HL-60/S4 treated with retinoic acid at 250 ng/mL for 4 days and 3 days (cell line): ENCODE data around the gene TRIO.
"Not testable (repeated sequence)": the region's sequence is repeated elsewhere in the genome, so short reads cannot be mapped to it uniquely, and the experiment has no call there.

ENCODE experiments used
- in situ Hi-C: fragments of 300-500 bp; cut with MboI; formaldehyde crosslinking; loops from 2 replicates; pipeline ENCODE4 v1.7.0; 2022; ENCODE audit warnings: low sequenced_read_pairs

The TRIO gene

DNA sequence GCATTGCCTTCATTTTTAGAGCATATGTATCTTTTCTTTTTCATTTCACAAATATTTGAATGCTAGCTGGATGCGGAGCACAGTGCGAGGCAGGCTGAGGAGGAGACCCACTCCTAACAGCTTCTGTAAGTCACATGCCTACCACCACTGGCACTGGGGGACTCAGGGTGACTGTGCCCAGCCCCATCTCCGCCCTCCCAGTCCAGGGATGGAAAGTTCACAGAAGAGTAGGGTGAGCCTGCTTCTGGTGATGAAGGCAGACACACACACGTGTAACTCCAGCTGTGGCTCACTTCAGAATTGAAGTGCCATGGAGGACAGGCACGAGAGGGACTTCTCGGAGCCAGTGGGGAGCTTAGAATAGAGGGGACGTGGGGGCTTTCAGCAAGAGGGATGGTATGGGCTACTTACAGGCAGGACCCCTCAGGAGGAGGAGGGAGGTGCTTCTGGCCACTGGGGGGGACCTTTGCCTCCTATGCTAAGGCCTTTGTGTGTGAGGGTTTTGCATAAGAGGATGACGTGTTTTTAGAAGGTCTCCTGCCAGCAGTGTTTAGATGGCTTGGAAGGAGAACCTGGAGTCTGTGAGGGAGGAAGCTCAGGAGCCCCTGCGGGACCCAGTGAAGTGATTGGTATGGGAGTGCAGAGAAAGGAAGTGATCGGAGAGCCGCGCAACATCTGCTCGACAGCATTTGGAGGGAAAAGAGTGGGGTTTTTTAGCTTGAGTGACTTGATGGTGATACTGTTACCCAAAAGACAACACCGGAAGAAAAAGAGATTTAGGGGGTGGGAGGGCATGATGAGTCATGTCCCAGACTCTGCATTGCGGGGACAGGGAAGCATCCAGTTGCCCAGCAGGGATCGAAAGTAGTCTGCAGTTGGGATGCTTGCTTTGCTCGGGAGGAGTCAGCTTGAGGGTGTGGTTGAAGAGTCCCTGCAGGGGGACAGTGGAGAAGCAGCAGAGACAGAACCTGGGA lies 274.9 kb downstream of the TRIO start:
- in situ Hi-C loops, result no loop called here

- in situ Hi-C loops, result no loop called here
Measured at GRCh38 chr5:14419686-14420085, 276.5 kb downstream of the TRIO start.

DNA sequence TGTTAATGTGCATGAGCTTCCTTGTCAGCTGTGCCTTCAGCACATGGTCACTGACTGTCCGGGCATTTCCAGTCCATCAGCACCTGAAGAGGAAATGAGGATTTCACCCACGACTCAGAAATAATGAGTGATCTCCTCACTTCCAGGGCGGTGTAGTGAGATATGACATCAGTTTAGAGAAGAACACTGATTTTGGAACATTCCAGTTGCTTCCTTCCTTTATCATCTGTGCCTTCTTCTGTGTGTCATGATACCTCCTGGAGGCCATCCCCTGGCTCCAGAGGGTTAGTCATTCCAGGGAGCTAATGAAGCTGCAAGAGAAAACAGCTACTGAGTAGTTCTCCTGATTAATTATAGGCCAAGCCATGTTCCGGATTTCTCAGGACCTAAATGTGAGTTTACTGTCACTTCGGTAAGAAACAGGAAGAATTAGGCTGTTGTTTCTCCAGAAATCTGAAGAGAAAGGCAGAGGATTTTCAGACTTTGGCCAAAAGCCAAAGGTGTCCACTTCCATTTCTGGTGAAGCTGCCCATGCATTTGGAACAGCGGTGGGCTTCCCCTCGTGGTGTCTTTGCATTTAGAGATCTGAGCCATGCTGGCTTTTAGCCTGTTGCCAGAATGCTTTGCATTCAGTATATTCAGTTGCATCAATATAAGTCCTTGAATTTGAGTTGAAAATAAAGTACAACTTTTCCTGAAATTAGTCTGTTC lies 277.1 kb downstream of the TRIO start:
- in situ Hi-C loops, result no loop called here

- in situ Hi-C loops, result no loop called here
Measured at GRCh38 chr5:14421851-14422250, 278.7 kb downstream of the TRIO start.

DNA sequence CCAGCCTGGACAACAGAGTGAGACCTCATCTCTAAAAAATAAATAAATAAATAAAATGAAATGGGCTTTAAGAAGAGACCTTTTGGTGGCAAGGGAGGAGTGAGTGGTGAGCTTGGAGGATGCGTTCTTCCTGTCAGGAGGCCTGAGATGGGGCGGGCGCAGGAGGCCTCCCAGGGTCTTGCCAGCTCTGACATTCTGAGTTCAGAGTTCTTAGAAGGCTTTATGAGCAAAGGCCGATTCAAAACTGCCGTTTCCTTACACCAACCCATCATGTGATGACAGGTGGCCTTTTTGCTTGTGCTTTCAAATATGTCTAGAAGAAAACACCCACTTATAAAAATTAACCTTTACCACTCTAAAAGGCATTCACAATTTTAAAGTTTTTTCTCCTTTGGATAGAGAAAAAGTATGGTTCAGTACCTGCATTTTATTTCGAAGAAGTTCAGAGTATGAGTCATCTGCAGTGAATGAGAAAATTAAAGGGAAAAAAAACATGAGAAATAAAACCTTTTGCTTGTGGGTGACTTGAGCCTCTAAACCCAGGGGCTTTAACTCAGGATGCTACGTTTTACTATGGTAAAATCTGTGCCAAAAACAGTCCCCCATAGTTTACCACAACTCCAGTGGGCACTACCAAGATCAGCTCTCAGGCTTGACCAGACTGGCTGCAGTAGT lies 281.0 kb downstream of the TRIO start:
- in situ Hi-C loops, result no loop called here

GRCh38 chr5:14425559-14425958 lies 282.4 kb downstream of the TRIO start:
- in situ Hi-C loops, result no loop called here

DNA sequence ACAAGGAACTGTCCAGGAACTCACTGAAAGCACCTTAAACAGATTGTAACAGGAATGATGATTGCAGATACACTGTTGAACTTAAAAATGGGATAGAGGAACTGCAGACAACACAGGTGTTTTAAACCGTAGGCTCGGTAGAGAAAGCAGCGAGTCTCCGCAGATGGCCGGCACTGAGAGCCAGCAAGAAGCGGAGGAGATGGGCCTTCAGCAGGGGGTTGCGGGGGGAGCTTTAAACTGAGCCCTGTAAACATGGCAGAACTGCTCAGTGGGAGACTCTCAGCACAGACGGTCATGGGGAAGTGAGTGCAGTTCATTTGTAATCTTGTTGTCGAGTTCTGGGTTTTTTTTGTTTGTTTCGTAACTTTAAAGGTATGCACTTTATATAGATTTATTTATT lies 283.4 kb downstream of the TRIO start:
- in situ Hi-C loops, result no loop called here

DNA sequence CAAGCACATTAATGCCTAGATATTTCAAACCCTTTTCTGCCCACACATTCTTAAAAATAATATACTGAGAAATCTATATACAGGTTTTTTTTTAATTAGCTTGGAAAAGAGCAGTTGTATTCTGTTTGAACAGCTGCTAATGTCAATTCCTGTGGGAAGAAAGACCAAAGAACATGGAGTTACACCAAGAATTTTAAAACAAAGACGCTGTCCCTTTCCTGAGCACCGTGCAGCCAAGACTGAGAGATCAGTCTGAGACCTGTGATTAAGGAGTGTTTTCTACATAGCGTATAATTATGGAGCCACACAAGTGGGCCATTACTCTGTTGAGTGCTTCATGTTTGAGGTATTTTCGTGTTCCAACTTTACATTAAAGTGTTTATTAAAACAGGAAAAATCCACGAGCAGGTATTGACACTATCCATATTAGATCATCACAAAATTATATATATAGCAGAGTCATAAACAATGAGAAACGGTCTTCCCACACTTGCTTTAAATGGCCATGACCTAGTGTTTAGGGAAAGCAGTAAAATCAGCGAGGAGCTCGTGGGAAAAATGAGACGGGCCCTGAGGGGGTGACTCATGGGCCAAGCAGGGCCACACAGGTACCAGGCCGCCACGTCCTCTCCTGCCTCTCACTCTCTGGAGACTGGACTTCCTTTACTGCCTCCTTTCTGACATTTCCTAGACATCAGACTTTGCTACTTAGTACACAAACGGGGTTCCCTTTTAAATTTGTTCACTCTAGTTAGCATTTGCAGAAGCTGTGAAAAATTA lies 285.4 kb downstream of the TRIO start:
- in situ Hi-C loops, result no loop called here

DNA sequence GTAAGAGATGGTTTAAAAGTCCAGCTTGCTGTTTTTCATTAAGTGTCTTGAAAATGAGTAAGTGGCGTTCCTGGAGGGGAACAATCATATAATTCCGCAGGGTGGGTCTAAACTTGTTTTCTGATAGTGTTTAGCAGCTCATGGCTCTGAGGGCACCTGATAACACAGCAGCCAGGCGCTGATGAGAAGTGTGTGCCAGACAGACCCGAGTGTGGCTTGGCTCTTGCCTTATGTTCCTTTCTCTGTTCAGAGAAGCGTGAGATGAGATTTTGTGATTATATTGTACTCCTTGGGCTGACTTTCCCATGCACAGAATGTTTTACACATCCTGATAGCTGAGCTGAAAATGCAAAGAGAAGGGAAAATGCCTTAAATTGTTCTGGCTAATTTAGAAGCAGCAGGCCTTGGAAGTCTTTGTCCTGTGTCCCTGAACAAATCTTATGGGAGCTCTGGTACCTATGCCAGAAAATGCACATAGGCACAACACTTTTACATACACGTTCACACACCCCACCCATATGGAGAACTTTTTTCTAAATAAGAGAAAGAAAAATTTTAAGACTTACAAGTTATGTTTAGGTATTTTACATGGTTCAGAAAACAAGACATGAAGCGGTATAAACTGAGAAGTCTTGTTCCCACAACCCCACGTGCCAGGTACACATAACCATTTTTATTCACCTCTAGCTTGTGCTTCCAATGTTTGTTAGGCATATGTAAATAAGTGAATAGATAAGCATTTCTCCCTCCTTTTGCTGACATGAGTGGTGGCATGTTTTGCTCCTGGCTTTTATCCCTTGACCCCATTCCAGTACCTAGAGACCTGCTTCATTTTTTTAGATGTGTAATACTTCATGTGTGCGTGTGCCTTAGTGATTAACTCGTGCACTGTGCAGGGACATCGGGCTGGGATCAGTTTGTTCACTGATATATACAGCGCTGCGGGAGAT lies 286.2 kb downstream of the TRIO start:
- in situ Hi-C loops, result no loop called here

DNA sequence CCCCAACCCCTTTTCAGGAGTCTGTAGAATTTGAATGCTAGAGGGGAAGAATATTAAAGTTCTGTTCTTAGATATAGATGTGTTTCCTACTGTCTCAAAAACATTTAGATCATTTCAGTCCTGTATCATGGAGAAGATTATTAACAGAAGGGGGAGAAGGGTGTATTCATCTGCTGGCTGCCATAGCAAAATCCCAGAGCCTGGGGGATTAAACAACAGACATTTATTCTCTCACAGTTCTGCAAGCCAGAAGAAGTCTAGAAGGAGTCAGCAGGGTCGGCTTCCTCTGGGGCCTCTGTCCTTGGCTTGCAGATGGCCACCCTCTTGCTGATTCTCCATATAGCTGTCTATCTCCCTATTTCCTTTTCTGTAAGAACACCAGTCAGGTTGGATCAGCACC lies 288.4 kb downstream of the TRIO start:
- in situ Hi-C loops, result no loop called here

DNA sequence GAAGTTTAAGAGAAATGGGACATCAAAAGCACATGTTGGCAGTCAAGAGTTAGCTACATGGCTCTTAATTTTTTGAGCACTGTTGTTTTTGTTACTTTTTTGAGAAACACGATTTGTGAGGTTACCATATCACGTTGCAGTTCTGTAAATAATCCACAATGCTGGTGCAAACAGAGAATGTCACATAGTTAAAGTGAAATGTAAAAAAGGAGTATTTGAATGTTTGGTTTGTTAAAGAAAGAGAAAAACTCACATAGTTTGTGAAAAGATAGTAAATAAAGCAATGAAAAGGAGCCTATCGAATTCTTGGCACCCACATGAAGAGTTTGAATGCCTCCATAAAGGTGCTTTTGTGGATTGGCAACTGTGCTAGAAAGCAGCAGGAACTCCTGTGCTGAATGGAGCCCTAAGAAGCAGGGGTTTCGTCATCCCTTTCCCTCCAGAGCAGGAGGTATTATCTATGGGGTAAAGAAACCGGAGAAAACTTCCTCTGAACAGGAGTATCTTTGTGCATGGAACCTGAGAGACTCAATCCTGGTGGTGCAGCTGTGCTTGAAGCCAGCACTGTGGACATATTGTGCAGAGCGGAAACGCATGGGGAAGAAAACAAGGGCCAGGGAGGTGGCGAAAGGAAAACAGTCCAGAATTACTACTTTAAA lies 289.9 kb downstream of the TRIO start:
- in situ Hi-C loops, result no loop called here

DNA sequence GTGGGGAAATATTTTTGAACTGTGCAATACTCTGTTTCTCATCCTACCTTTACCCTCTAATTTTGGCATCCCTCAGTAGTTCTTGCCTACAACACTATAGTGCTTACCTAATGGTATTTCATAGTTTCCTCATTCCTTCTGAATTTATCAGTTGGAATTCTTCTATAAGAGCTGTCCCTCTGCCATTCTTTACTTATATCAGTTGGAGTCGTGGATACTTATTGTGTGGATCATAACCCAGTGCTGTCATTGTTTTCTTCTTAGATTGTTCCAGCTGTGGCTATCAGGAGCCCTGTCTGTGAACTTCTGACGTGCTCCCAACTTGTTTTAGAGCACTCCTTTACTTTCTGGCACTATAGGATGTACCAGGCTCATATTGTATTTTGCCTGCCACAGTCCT lies 292.3 kb downstream of the TRIO start:
- in situ Hi-C loops, result no loop called here

DNA sequence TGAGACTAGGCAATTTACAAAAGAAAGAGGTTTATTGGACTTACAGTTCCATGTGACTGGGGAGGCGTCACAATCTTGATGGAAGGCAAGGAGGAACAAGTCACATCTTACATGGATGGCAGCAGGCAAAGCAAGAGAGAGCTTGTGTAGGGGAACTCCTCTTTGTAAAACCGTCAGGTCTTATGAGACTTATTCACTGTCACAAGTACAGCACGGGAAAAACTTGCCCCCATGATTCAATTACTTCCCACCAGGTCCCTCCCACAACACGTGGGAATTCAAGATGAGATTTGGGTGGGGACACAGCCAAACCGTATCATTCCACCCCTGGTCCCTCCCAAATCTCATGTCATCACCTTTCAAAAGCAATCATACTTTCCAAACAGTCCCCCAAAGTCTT lies 293.0 kb downstream of the TRIO start:
- in situ Hi-C loops, result not testable (repeated sequence)

- in situ Hi-C loops, result no loop called here
Measured at GRCh38 chr5:14436801-14437542, 293.8 kb downstream of the TRIO start.

- in situ Hi-C loops, result no loop called here
Measured at GRCh38 chr5:14438195-14438606, 295.1 kb downstream of the TRIO start.

DNA sequence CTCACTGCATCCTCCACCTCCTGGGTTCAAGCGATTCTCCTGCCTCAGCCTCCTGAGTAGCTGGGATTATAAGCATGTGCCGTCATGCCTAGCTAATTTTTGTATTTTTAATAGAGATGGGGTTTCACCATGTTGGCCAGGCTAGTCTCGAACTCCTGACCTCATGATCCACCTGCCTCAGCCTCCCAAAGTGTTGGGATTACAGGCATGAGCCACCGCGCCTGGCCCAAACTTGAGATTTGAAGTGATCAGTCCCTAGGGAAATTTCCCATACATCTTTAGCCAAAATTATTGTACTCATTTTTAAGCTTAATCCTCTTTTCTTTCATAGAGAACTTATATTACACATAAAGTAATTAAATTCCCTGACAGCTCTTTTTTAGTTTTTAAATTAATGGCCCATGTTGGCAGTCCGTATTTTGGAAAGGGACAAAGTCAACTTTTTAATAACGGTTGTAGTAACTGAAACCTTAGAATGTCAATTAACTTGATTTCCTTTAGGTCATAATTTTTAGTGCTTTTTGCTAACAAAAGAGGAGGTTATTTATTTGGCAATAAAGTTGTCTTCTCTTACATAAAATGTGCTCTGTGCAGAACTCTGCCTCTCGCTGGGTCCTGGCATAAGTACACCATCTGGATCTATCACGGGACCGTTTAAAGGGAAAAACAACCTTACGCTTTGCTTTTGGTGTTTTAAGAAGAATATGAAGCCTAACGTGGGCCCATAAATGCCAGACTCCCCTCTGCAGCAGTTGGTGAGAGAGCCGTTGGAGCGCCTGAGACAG lies 296.1 kb downstream of the TRIO start:
- in situ Hi-C loops, result no loop called here

- in situ Hi-C loops, result no loop called here
Measured at GRCh38 chr5:14440223-14440581, 297.1 kb downstream of the TRIO start.
